HEK293T (cell line): ENCODE results near the gene TTC13.

Source experiments
- CTBP1 ChIP-seq: fragments of 450-650 bp; IDR thresholded peaks from 2 replicates; pipeline ENCODE4 v1.6.1; 2016; ENCODE audit warnings: borderline replicate concordance
- FOXA1 ChIP-seq: fragments of 450-650 bp; IDR thresholded peaks from 2 replicates; pipeline ENCODE4 v1.6.1; 2016; ENCODE audit warnings: mild to moderate bottlenecking
- FOXM1 ChIP-seq: fragments of 450-650 bp; IDR thresholded peaks from 2 replicates; pipeline ENCODE4 v1.6.1; 2017; ENCODE audit warnings: mild to moderate bottlenecking, borderline replicate concordance
- SUZ12 ChIP-seq: fragments of 450-650 bp; IDR thresholded peaks from 2 replicates; pipeline ENCODE4 v1.6.1; 2016; ENCODE audit warnings: mild to moderate bottlenecking
- TARDBP ChIP-seq: fragments of 450-650 bp; IDR thresholded peaks from 2 replicates; pipeline ENCODE4 v1.6.1; 2016
- ZNF384 ChIP-seq: fragments of 450-650 bp; IDR thresholded peaks from 2 replicates; pipeline ENCODE4 v1.6.1; 2016

- TF ChIP-seq FOXM1, result no peak
- TF ChIP-seq SUZ12, result no peak
- TF ChIP-seq FOXA1, result no peak
- TF ChIP-seq TARDBP, result no peak
- TF ChIP-seq CTBP1, result no peak
- TF ChIP-seq ZNF384, result no peak
These were observed 68.5 kb downstream of the TTC13 start for GRCh38 chr1:230909974-230910754.
